Fibroblast of mammary gland (primary cell): ENCODE results near the gene QKI.

Experiments used
- DNase-seq: peaks from one replicate; pipeline ENCODE4 v3.0.0-alpha.2; 2010; ENCODE audit warnings: low read depth
- H3K4me3 ChIP-seq: 2 replicates; pipeline ENCODE4 v1.5.1; 2011; ENCODE audit warnings: low read depth, mild to moderate bottlenecking, low read length, moderate library complexity; ENCODE audit not compliant: control insufficient read depth
- TF ChIP-seq, protein P1 (sequence below): conservative IDR thresholded peaks from 2 replicates; pipeline ENCODE4 v1.5.1; 2011; ENCODE audit warnings: low read depth, low read length, inconsistent platforms; ENCODE audit not compliant: control insufficient read depth, insufficient read depth

QKI gene

GRCh38 chr6:163414117-163414945, at the start of gene QKI:
Gene QKI, plus strand, starts transcription at chr6:163414718. Its CDS starts 476 bp downstream, at chr6:163415194.
- peak within 1 kb of the TSS; percentile 77 for H3K4me3 ChIP-seq
- TF ChIP-seq, protein P1, sequence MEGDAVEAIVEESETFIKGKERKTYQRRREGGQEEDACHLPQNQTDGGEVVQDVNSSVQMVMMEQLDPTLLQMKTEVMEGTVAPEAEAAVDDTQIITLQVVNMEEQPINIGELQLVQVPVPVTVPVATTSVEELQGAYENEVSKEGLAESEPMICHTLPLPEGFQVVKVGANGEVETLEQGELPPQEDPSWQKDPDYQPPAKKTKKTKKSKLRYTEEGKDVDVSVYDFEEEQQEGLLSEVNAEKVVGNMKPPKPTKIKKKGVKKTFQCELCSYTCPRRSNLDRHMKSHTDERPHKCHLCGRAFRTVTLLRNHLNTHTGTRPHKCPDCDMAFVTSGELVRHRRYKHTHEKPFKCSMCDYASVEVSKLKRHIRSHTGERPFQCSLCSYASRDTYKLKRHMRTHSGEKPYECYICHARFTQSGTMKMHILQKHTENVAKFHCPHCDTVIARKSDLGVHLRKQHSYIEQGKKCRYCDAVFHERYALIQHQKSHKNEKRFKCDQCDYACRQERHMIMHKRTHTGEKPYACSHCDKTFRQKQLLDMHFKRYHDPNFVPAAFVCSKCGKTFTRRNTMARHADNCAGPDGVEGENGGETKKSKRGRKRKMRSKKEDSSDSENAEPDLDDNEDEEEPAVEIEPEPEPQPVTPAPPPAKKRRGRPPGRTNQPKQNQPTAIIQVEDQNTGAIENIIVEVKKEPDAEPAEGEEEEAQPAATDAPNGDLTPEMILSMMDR: no peak
- DNase-seq: peak; percentile 69

GRCh38 chr6:163366288-163366687, 48.2 kb upstream of the QKI start:
- no peak overlapping the region for H3K4me3 ChIP-seq
- no peak for DNase-seq
- TF ChIP-seq, protein P1: no peak

DNA sequence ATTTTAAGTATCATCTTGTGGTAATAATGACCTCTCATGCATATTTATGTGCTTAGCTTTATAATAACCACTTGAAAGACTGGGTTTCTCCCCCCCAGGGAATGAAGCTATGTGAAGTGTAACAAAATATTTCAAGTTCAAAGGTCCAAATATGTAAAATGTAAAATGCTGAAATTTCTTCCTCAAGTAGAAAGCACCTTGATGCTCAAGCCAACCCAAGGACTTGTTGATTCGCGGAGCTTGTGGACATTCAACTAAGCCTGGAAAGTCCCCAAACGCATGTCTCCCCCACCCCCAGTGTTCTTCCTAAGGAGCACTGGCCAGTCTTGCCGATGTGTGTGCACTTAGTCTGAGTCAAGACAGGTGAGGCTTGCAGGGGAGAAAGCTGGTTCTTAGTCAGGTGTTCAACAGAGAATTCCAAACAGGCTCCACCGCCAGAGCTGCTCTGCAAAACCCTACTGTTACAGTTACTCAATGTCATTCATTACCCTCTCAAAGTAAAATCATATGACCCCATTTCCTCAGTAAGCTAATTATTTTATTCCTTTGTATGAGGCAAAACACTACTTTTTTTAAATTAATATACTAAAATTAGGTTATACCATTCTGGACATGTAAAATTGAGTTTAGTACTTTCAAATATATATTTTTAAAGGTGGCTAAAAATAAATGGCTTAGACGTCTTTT, 46.9 kb upstream of the QKI start:
- no peak overlapping the region for H3K4me3 ChIP-seq
- TF ChIP-seq, protein P1: no peak
- no peak for DNase-seq

GRCh38 chr6:163369141-163369540, 45.4 kb upstream of the QKI start:
- no peak for DNase-seq
- TF ChIP-seq, protein P1: no peak

GRCh38 chr6:163369628-163370365, 44.7 kb upstream of the QKI start:
- DNase-seq: no peak
- H3K4me3 ChIP-seq: no peak overlapping the region
- TF ChIP-seq, protein P1: no peak

More at GRCh38 chr6:163369141-163369540, 45.4 kb upstream of the QKI start:
- H3K4me3 ChIP-seq: no peak overlapping the region

DNA sequence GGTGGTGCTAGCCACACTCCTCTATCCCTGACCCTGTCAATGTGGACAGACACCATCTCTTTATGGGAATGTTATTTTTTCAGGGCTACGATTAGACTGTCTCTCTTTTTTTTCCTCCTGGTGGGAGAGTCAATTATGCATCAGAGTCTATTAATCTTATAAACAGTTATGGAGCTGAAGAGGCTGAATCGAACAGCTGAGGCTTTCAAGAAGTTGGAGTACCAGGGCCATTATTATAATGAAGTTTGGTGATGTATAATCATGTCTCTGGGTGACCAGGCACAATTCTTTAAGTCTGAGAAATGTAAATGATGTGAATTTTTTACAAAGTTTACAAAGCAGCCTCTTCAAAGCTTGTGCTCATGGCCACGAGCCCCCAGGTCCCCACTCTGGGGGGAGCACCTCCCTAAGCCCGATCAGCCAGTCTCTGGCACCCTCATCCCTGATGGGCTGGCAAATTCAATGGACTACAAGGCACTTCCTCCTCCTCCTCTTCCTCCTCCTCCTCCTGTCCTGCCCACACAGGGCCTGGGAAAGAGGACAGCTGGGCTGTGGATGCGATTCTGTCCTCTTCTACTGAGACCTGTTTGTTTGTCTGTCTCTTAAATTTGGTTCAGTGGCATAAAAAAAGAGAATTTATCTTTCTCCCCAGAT, 43.9 kb upstream of the QKI start:
- TF ChIP-seq, protein P1: no peak
- no peak for DNase-seq

More for the DNA sequence above, 43.9 kb upstream of the QKI start:
- H3K4me3 ChIP-seq: no peak overlapping the region
